K562 (cell line): ENCODE results near the gene GDF2.

ENCODE experiments used
- CEBPB ChIP-seq: fragments of 450-650 bp; IDR thresholded peaks from 2 replicates; pipeline ENCODE4 v1.6.1; 2016; ENCODE audit warnings: missing genetic modification characterization, missing compliant biosample characterization
- CTCF ChIP-seq, 3 experiments: IDR thresholded peaks in 2 of 3; conservative IDR thresholded peaks in 1 of 3; 2 replicates each; pipeline ENCODE4 v1.5.1; 2011 to 2012; ENCODE audit warnings: low read length in 3 of 3, mild to moderate bottlenecking in 3 of 3, control low read depth in 2 of 3, improper control_type of control experiment in 1 of 3, inconsistent platforms in 1 of 3, low read depth in 1 of 3, mixed read lengths in 1 of 3, moderate library complexity in 1 of 3; ENCODE audit not compliant: insufficient read depth in 2 of 3
- EGR1 ChIP-seq: fragments of 450-650 bp; conservative IDR thresholded peaks from 2 replicates; pipeline ENCODE4 v1.6.1; 2017; ENCODE audit warnings: mild to moderate bottlenecking
- FOS ChIP-seq: IDR thresholded peaks from 3 replicates; pipeline ENCODE4 v1.6.1; 2011; ENCODE audit not compliant: insufficient read length; ENCODE audit errors: extremely low read depth
- GABPA ChIP-seq: fragments of 200-800 bp; sonication (Bioruptor generic); conservative IDR thresholded peaks from 2 replicates; pipeline ENCODE4 v1.6.1; 2016; ENCODE audit warnings: low read depth, missing genetic modification characterization, missing compliant biosample characterization
- HNRNPK ChIP-seq: fragments of 200-400 bp; formaldehyde crosslinking; IDR thresholded peaks from one replicate; pipeline ENCODE4 v1.6.1; 2018; ENCODE audit warnings: mild to moderate bottlenecking, low read depth, low read length; ENCODE audit not compliant: poor library complexity, severe bottlenecking
- POLR2A ChIP-seq: fragments of 450-650 bp; conservative IDR thresholded peaks from 2 replicates; pipeline ENCODE4 v1.6.1; 2016
- RAD21 ChIP-seq, 2 experiments: fragments of 250-450 bp in 1 of 2; fragments of 450-650 bp in 1 of 2; sonication (Bioruptor Pico) in 1 of 2; formaldehyde crosslinking in 1 of 2; IDR thresholded peaks in 1 of 2; conservative IDR thresholded peaks in 1 of 2; 2 replicates each; pipeline versions ENCODE4 v1.4.0 to v1.8.0; 2020 to 2022; ENCODE audit warnings: mild to moderate bottlenecking in 2 of 2, moderate library complexity in 1 of 2
- RNF2 ChIP-seq: sonication (generic); IDR thresholded peaks from 2 replicates; pipeline ENCODE4 v1.6.1; 2016
- SIN3A ChIP-seq, 2 experiments: fragments of 150-350 bp in 1 of 2; IDR thresholded peaks; 2 replicates each; pipeline ENCODE4 v1.6.1; 2011 to 2016; ENCODE audit warnings: borderline replicate concordance in 2 of 2, low read depth in 2 of 2, low read length in 2 of 2, mild to moderate bottlenecking in 2 of 2, moderate library complexity in 2 of 2; ENCODE audit not compliant: control insufficient read depth in 1 of 2
- SMAD1 ChIP-seq: fragments of 150-350 bp; IDR thresholded peaks from 2 replicates; pipeline ENCODE4 v1.6.1; 2014; ENCODE audit warnings: low read length, low read depth; ENCODE audit not compliant: partially characterized antibody
- ZNF24 ChIP-seq: fragments of 450-650 bp; IDR thresholded peaks from 2 replicates; pipeline ENCODE4 v1.6.1; 2016

- TF ChIP-seq CTCF (IDR thresholded peaks at IDR 0.05 in 2 of 3, conservative IDR thresholded peaks at IDR 0.05 in 1 of 3; ENCODE audit: insufficient read depth in 2 of 3, low read depth in 1 of 3, low read length in 3 of 3) (no peak), EGR1 (no peak), RAD21 (CRISPR knock-in tag; conservative IDR thresholded peaks at IDR 0.05 in 1 of 2, IDR thresholded peaks at IDR 0.05 in 1 of 2) (no peak), CEBPB (tag) (no peak), SIN3A (IDR thresholded peaks at IDR 0.05; ENCODE audit: borderline replicate concordance in 2 of 2, control insufficient read depth in 1 of 2, low read depth in 2 of 2, low read length in 2 of 2) (no peak), FOS (no peak), POLR2A (no peak), ZNF24 (no peak), RNF2 (no peak), SMAD1 (no peak), GABPA (no peak), HNRNPK (no peak)
Observed at GRCh38 chr10:47356708-47357107, 34.5 kb downstream of the GDF2 start.
